ENCODE data around the gene SNPH.

SNPH gene

GRCh38 chr20:1266167-1266973, at the start of gene SNPH:
SNPH (plus strand) TSS chr20:1266294; CDS start chr20:1296240, 29,946 bp downstream.
- no peak for TF ChIP-seq CTCF (IDR thresholded peaks at IDR 0.05)

GRCh38 chr20:1224205-1224890, 41.7 kb upstream of the SNPH start:
- TF ChIP-seq CTCF (IDR thresholded peaks at IDR 0.05) = no peak

- TF ChIP-seq CTCF (IDR thresholded peaks at IDR 0.05) = no peak
These were observed 40.8 kb upstream of the SNPH start for GRCh38 chr20:1225263-1225782.

GRCh38 chr20:1225783-1226654, 40.1 kb upstream of the SNPH start, which contains the start of gene RAD21L1:
RAD21L1 (plus strand) TSS chr20:1226044; CDS start chr20:1228454, 2,410 bp downstream.
- no peak for TF ChIP-seq CTCF (IDR thresholded peaks at IDR 0.05)

GRCh38 chr20:1229541-1229940, 36.6 kb upstream of the SNPH start:
- TF ChIP-seq CTCF (IDR thresholded peaks at IDR 0.05) = no peak

- TF ChIP-seq CTCF (IDR thresholded peaks at IDR 0.05) = no peak
These were observed 33.6 kb upstream of the SNPH start for GRCh38 chr20:1232286-1233111.
